Ovary (tissue), 3 donors: ENCODE results near the gene CDK6.

Source experiments
- CTCF ChIP-seq, 3 donors: fragments of 450-650 bp in 2 of 3; fragments of 200-600 bp in 1 of 3; IDR thresholded peaks; one replicate each; pipeline versions ENCODE4 v1.5.1 to v1.8.0; 2016 to 2022; ENCODE audit warnings: antibody characterized with exemption in 3 of 3, mild to moderate bottlenecking in 1 of 3
- POLR2A ChIP-seq: fragments of 450-650 bp; IDR thresholded peaks from one replicate; pipeline ENCODE4 v1.6.1; 2017; ENCODE audit warnings: antibody characterized with exemption, mild to moderate bottlenecking, moderate library complexity
- donor health status: DM: no; HTN: no; CAD: no.

DNA sequence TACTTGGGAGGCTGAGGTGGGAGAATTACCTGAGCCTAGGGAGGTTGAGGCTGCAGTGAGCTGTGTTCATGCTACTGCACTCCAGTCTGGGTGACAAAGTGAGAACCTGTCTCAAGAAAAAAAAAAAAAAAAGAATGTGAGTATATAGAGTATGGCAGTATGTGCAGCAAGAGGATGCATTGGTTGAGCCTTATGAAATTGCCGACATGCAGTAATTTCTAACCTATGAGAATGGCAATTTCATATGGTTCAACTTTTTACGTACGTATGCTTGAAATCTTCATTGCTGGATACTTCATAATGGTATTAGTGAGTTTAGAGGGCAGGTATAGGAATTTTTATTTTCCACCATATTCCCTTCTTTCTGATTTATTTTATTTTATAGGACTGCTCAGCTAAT is 241.6 kb downstream of the CDK6 start:
- TF ChIP-seq CTCF (IDR thresholded peaks at IDR 0.05), result no peak
- no peak for TF ChIP-seq POLR2A
